Measurements from ENCODE around the gene TYMS. TPM values are rescaled to one million over a fixed set of nuclear protein-coding genes. Genes with fewer than 3 reads are reported as not detected.

The TYMS gene
- not detected for total RNA-seq
- polyA plus RNA-seq, result under 1 TPM in 1 of 2 donors, not detected in 1; 0.33 TPM

DNA sequence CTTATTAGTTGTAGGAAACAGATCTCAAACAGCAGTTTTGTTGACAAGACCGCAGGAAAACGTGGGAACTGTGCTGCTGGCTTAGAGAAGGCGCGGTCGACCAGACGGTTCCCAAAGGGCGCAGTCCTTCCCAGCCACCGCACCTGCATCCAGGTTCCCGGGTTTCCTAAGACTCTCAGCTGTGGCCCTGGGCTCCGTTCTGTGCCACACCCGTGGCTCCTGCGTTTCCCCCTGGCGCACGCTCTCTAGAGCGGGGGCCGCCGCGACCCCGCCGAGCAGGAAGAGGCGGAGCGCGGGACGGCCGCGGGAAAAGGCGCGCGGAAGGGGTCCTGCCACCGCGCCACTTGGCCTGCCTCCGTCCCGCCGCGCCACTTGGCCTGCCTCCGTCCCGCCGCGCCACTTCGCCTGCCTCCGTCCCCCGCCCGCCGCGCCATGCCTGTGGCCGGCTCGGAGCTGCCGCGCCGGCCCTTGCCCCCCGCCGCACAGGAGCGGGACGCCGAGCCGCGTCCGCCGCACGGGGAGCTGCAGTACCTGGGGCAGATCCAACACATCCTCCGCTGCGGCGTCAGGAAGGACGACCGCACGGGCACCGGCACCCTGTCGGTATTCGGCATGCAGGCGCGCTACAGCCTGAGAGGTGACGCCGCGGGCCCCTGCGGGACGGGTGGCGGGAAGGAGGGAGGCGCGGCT, at the start of gene TYMS:
Gene TYMS, plus strand, starts transcription at position 343 of the 690 bp plus-strand sequence. Its CDS starts 90 bp downstream, at position 433.
- Histone ChIP-seq H3K36me3 (ENCODE audit: insufficient read depth, low read length) (no peaks in the 10 kb centered on the region), H3K4me3 (ENCODE audit: low read length in 2 of 2) (peak within 1 kb of the TSS; percentile 54 to 85), H3K27me3 (ENCODE audit: insufficient read depth, low read length) (no peaks in the 10 kb centered on the region), H3K27ac (ENCODE audit: low read depth, low read length) (peak within 1 kb of the TSS; percentile 13), H3K9me3 (ENCODE audit: control insufficient read depth in 1 of 2, low read length in 2 of 2) (no peaks in the 10 kb centered on the region), H3K4me1 (ENCODE audit: insufficient read depth, low read length) (no peaks in the 10 kb centered on the region)
- Mint-ChIP-seq H3K9me3 (peaks cover 0 to 11% (median 7%) of the 10 kb centered on the region in 8 donors), H3K27ac (peak within 1 kb of the TSS in 2 of 7 donors; percentile 77 to 81), H3K4me3 (peak within 1 kb of the TSS; percentile 85 to 92 (median 89)), H3K36me3 (no peaks in the 10 kb centered on the region), H3K4me1 (peaks cover 8 to 17% (median 13%) of the 10 kb centered on the region in 4 donors), H3K27me3 (peaks cover 6 to 30% of the 10 kb centered on the region in 2 donors)
- intact Hi-C loops (cut with micrococcal nuclease), result loop anchor here (10.0 kb wide), 1 partner anchor 57 kb away; the partner anchor contains the start of gene ENOSF1
- ChIA-PET CTCF (ENCODE audit: partially characterized antibody) (interaction anchor here (1.4 kb wide), 1 partner anchor 32 kb away, joined by 4 read pairs; no protein-coding TSS in a partner anchor), POLR2A (ENCODE audit: partially characterized antibody) (interaction anchor here (1.3 to 1.8 kb wide), 3 partner anchors 21 to 390 kb away, joined by 3 to 5 read pairs (median 4); partner anchors contain the start of genes ENOSF1 and THOC1)
- peak in 3 of 5 donors; percentile 23 to 45 (median 33) for DNase-seq

DNA sequence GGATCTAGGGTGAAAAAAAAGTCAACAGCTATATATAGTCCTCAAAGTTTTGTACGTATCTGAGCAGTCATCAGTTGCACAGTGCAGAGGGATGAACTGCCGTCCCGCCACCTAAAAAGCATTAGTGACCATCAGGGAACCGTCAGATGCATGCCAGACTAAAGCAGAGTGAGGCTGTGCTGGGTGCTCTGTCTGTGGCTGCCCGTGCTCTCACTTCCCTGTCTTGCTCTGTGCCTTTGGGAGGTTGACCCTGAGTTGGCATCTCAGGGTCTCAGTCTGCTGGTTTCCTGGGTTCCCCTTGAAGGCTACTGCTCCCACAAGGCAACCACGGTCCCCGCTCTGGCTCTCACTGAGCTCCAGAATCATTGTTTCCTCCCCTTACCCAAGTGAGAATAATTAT, 49.5 kb upstream of the TYMS start:
- Mint-ChIP-seq H3K27ac (no peak overlapping the region), H3K4me1 (no peaks in the 10 kb centered on the region), H3K27me3 (peaks cover 6 to 12% of the 10 kb centered on the region in 2 donors), H3K9me3 (no peaks in the 10 kb centered on the region), H3K4me3 (no peak overlapping the region), H3K36me3 (no peaks in the 10 kb centered on the region)
- H3K4me3 ChIP-seq (ENCODE audit: low read length in 2 of 2), result no peak overlapping the region
- no peaks in the 10 kb centered on the region for H3K9me3 ChIP-seq (ENCODE audit: control insufficient read depth in 1 of 2, low read length in 2 of 2)
- ChIA-PET CTCF (ENCODE audit: partially characterized antibody) (interaction anchor here (1.0 to 1.1 kb wide), 2 partner anchors 13 to 17 kb away, joined by 4 read pairs; no protein-coding TSS in a partner anchor), POLR2A (ENCODE audit: partially characterized antibody) (no interaction called here)
- no peak overlapping the region for H3K27ac ChIP-seq (ENCODE audit: low read depth, low read length)
- no peaks in the 10 kb centered on the region for H3K4me1 ChIP-seq (ENCODE audit: insufficient read depth, low read length)
- H3K27me3 ChIP-seq (ENCODE audit: insufficient read depth, low read length), result no peaks in the 10 kb centered on the region
- DNase-seq, result no peak
- no peaks in the 10 kb centered on the region for H3K36me3 ChIP-seq (ENCODE audit: insufficient read depth, low read length)
- intact Hi-C loops (cut with micrococcal nuclease), result no loop called here

DNA sequence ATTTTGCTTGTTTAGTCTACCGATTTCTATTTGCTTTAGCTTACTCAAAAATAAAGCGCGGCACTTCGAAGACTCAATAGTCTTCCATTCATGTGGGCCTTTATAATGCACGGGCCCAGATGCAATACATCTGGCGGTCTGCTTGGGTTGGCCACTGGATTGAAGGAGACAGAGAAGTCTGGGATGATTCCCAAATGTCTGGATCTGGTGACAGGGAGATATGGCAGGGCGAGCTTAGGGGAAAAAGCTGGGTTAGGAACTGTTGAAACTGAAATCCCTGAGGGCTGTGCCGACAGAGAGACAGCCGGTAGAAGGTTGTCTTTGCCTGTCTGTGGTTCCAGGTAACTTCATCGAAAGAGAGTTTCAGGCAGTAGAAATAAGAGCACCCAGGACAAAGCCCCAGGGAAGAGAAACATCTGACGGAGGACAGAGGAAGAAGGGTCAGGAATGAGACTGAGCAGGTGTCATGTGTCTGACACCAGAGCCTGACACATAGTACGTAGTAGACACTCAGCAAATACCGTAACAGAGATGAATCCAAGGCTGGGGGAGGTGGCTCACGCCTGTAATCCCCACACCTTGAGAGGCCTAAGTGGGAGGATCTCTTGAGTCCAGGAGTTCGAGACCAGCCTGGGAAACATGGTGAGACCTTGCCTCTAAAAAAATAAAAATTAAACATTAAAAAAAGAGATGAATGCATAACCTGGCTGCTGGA, 47.1 kb upstream of the TYMS start:
- intact Hi-C loops (cut with micrococcal nuclease), result loop anchor here (10.0 kb wide), 1 partner anchor 346 kb away; the partner anchor contains the start of gene THOC1
- ChIA-PET CTCF (ENCODE audit: partially characterized antibody) (no interaction called here), POLR2A (ENCODE audit: partially characterized antibody) (no interaction called here)
- H3K27ac ChIP-seq (ENCODE audit: low read depth, low read length), result no peak overlapping the region
- no peak for DNase-seq
- H3K27me3 ChIP-seq (ENCODE audit: insufficient read depth, low read length), result no peaks in the 10 kb centered on the region
- Mint-ChIP-seq H3K4me3 (no peak overlapping the region), H3K27ac (no peak overlapping the region), H3K4me1 (no peaks in the 10 kb centered on the region), H3K9me3 (no peaks in the 10 kb centered on the region), H3K27me3 (peaks cover 6 to 12% of the 10 kb centered on the region in 2 donors), H3K36me3 (no peaks in the 10 kb centered on the region)
- H3K4me3 ChIP-seq (ENCODE audit: low read length in 2 of 2), result no peak overlapping the region
- H3K4me1 ChIP-seq (ENCODE audit: insufficient read depth, low read length), result no peaks in the 10 kb centered on the region
- H3K9me3 ChIP-seq (ENCODE audit: control insufficient read depth in 1 of 2, low read length in 2 of 2), result no peaks in the 10 kb centered on the region
- no peaks in the 10 kb centered on the region for H3K36me3 ChIP-seq (ENCODE audit: insufficient read depth, low read length)

DNA sequence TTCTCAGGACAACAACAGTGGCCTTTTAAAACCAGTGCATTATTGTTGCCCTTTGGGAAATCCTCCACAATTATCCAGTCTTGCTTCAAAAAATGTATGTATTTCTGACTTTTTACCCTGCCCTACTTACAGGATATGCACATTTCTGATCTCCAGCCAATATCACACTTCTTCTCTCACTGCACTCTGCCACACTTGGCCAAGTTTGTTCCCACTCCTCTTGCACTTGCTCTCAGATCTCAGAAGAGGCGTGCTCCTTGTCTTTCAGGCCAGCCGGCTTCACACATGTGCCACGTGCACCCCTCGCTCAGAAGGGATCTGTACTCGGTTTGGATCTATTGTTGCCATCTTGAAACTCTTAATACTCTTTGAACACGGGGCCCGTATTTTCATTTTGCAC, 45.3 kb upstream of the TYMS start:
- POLR2A ChIA-PET (ENCODE audit: partially characterized antibody), result no interaction called here
- Histone ChIP-seq H3K4me3 (ENCODE audit: low read length in 2 of 2) (no peak overlapping the region), H3K27me3 (ENCODE audit: insufficient read depth, low read length) (no peaks in the 10 kb centered on the region), H3K4me1 (ENCODE audit: insufficient read depth, low read length) (no peaks in the 10 kb centered on the region), H3K9me3 (ENCODE audit: control insufficient read depth in 1 of 2, low read length in 2 of 2) (no peaks in the 10 kb centered on the region), H3K27ac (ENCODE audit: low read depth, low read length) (no peak overlapping the region), H3K36me3 (ENCODE audit: insufficient read depth, low read length) (no peaks in the 10 kb centered on the region)
- DNase-seq, result no peak
- no peaks in the 10 kb centered on the region for H3K4me1 Mint-ChIP-seq
- intact Hi-C loops (cut with micrococcal nuclease), result loop anchor here (10.0 kb wide), 1 partner anchor 347 kb away; the partner anchor contains the start of gene THOC1
- H3K36me3 Mint-ChIP-seq, result no peaks in the 10 kb centered on the region
- H3K27ac Mint-ChIP-seq, result no peak overlapping the region
- no peak overlapping the region for H3K4me3 Mint-ChIP-seq
- no peaks in the 10 kb centered on the region for H3K9me3 Mint-ChIP-seq
- CTCF ChIA-PET (ENCODE audit: partially characterized antibody), result no interaction called here
- peaks cover 3 to 6% of the 10 kb centered on the region in 2 donors for H3K27me3 Mint-ChIP-seq

DNA sequence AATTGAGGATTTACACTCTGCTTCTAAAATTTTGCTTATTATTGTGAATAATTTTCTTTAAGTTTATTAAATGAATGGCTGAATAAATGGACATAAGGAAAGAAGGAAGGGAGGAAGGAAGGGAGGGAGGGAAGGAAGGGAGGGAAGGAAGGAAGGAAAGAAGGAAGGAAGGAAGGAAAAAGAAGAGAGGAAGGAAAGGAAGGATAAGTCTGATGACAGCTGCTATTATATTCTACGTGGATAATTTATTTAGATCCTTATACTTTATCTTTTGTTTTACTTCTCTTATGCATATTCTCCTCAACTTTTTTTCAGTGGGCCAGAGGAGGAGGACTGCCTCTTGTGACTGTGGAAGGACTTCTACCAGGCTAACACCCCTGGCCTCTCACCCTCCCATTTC, 43.3 kb upstream of the TYMS start:
- no peaks in the 10 kb centered on the region for H3K4me1 Mint-ChIP-seq
- H3K4me3 Mint-ChIP-seq, result no peak overlapping the region
- no peak for DNase-seq
- Histone ChIP-seq H3K27ac (ENCODE audit: low read depth, low read length) (no peak overlapping the region), H3K4me1 (ENCODE audit: insufficient read depth, low read length) (no peaks in the 10 kb centered on the region), H3K4me3 (ENCODE audit: low read length in 2 of 2) (no peak overlapping the region), H3K36me3 (ENCODE audit: insufficient read depth, low read length) (no peaks in the 10 kb centered on the region), H3K9me3 (ENCODE audit: control insufficient read depth in 1 of 2, low read length in 2 of 2) (no peaks in the 10 kb centered on the region), H3K27me3 (ENCODE audit: insufficient read depth, low read length) (no peaks in the 10 kb centered on the region)
- no peaks in the 10 kb centered on the region for H3K36me3 Mint-ChIP-seq
- H3K9me3 Mint-ChIP-seq, result no peaks in the 10 kb centered on the region
- intact Hi-C loops (cut with micrococcal nuclease), result loop anchor here (10.0 kb wide), 1 partner anchor 349 kb away; the partner anchor contains the start of gene THOC1
- peaks cover 3 to 9% of the 10 kb centered on the region in 2 donors for H3K27me3 Mint-ChIP-seq
- CTCF ChIA-PET (ENCODE audit: partially characterized antibody), result interaction anchor here (1.9 kb wide), 1 partner anchor 11 kb away, joined by 8 read pairs; no protein-coding TSS in a partner anchor
- POLR2A ChIA-PET (ENCODE audit: partially characterized antibody), result no interaction called here
- peak overlapping the region in 1 of 7 donors; percentile 55 for H3K27ac Mint-ChIP-seq

DNA sequence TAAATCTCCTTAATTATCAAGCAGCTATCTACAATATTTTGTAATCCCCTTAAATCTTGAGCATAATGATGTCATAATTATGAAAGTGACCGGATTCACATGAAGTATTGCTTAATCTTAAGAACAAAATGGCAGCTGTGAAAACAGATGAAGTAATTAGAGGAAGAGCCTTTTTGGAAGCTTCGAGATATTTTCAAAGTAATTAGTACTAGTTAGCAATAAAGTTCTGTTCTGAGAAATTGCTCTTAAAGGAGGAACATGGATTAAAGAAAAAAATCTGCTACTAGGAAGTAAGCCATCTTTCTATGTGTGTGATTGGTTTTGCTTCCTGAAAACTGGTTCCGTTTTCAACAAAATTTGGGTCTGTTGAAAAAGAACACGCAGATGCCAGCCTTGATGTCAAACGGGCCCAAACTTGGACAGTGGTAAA, 42.3 kb upstream of the TYMS start:
- ChIA-PET CTCF (ENCODE audit: partially characterized antibody) (interaction anchor here (1.0 to 1.9 kb wide), 5 partner anchors 10 to 226 kb away, joined by 3 to 8 read pairs (median 5); no protein-coding TSS in a partner anchor), POLR2A (ENCODE audit: partially characterized antibody) (no interaction called here)
- H3K36me3 Mint-ChIP-seq, result no peaks in the 10 kb centered on the region
- no peak overlapping the region for H3K27ac ChIP-seq (ENCODE audit: low read depth, low read length)
- H3K4me1 ChIP-seq (ENCODE audit: insufficient read depth, low read length), result no peaks in the 10 kb centered on the region
- no peaks in the 10 kb centered on the region for H3K36me3 ChIP-seq (ENCODE audit: insufficient read depth, low read length)
- no peak overlapping the region for H3K4me3 Mint-ChIP-seq
- no peaks in the 10 kb centered on the region for H3K27me3 ChIP-seq (ENCODE audit: insufficient read depth, low read length)
- no peak overlapping the region for H3K27ac Mint-ChIP-seq
- H3K9me3 ChIP-seq (ENCODE audit: control insufficient read depth in 1 of 2, low read length in 2 of 2), result no peaks in the 10 kb centered on the region
- no peak overlapping the region for H3K4me3 ChIP-seq (ENCODE audit: low read length in 2 of 2)
- H3K4me1 Mint-ChIP-seq, result no peaks in the 10 kb centered on the region
- peaks cover 3 to 9% of the 10 kb centered on the region in 2 donors for H3K27me3 Mint-ChIP-seq
- intact Hi-C loops (cut with micrococcal nuclease), result loop anchor here (10.0 kb wide), 1 partner anchor 350 kb away; the partner anchor contains the start of gene THOC1
- no peak for DNase-seq
- no peaks in the 10 kb centered on the region for H3K9me3 Mint-ChIP-seq

DNA sequence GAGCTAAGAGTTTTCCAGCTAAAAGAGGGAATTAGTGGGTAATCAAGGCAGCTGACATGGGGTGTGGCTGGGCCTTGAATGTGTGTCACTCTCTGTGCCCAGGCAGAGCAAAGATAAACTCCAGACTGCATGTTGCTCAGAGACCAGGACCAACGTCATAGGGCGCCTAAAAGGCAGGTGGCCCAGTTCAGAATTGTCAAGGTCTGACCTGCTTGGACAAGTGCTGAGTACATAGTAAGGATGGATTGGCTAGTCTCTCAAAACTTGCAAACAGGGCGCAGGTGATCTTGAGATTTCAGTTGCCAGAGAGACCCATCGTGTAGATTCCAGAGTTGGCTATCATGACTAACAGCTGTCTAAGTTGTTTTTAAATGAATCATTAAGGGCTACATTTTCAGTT, 41.7 kb upstream of the TYMS start:
- no peaks in the 10 kb centered on the region for H3K4me1 Mint-ChIP-seq
- no peaks in the 10 kb centered on the region for H3K9me3 Mint-ChIP-seq
- H3K36me3 Mint-ChIP-seq, result no peaks in the 10 kb centered on the region
- no peak overlapping the region for H3K27ac Mint-ChIP-seq
- DNase-seq, result no peak
- no peaks in the 10 kb centered on the region for H3K9me3 ChIP-seq (ENCODE audit: control insufficient read depth in 1 of 2, low read length in 2 of 2)
- no peak overlapping the region for H3K4me3 Mint-ChIP-seq
- no peaks in the 10 kb centered on the region for H3K27me3 ChIP-seq (ENCODE audit: insufficient read depth, low read length)
- intact Hi-C loops (cut with micrococcal nuclease), result loop anchor here (10.0 kb wide), 1 partner anchor 351 kb away; the partner anchor contains the start of gene THOC1
- peaks cover 3 to 5% of the 10 kb centered on the region in 2 donors for H3K27me3 Mint-ChIP-seq
- no peak overlapping the region for H3K4me3 ChIP-seq (ENCODE audit: low read length in 2 of 2)
- no peaks in the 10 kb centered on the region for H3K4me1 ChIP-seq (ENCODE audit: insufficient read depth, low read length)
- H3K36me3 ChIP-seq (ENCODE audit: insufficient read depth, low read length), result no peaks in the 10 kb centered on the region
- ChIA-PET CTCF (ENCODE audit: partially characterized antibody) (interaction anchor here (0.5 to 1.9 kb wide), 4 partner anchors 9 to 223 kb away, joined by 3 to 7 read pairs (median 4); no protein-coding TSS in a partner anchor), POLR2A (ENCODE audit: partially characterized antibody) (no interaction called here)
- no peak overlapping the region for H3K27ac ChIP-seq (ENCODE audit: low read depth, low read length)
